HS-27A (cell line): ENCODE data around the gene NRDC.

Source experiments
- DNase-seq: peaks from one replicate; pipeline ENCODE4 v3.0.0-alpha.2; 2012; ENCODE audit warnings: low read depth, missing footprints

NRDC gene, protein sequence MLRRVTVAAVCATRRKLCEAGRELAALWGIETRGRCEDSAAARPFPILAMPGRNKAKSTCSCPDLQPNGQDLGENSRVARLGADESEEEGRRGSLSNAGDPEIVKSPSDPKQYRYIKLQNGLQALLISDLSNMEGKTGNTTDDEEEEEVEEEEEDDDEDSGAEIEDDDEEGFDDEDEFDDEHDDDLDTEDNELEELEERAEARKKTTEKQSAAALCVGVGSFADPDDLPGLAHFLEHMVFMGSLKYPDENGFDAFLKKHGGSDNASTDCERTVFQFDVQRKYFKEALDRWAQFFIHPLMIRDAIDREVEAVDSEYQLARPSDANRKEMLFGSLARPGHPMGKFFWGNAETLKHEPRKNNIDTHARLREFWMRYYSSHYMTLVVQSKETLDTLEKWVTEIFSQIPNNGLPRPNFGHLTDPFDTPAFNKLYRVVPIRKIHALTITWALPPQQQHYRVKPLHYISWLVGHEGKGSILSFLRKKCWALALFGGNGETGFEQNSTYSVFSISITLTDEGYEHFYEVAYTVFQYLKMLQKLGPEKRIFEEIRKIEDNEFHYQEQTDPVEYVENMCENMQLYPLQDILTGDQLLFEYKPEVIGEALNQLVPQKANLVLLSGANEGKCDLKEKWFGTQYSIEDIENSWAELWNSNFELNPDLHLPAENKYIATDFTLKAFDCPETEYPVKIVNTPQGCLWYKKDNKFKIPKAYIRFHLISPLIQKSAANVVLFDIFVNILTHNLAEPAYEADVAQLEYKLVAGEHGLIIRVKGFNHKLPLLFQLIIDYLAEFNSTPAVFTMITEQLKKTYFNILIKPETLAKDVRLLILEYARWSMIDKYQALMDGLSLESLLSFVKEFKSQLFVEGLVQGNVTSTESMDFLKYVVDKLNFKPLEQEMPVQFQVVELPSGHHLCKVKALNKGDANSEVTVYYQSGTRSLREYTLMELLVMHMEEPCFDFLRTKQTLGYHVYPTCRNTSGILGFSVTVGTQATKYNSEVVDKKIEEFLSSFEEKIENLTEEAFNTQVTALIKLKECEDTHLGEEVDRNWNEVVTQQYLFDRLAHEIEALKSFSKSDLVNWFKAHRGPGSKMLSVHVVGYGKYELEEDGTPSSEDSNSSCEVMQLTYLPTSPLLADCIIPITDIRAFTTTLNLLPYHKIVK

GRCh38 chr1:51878616-51879336 is at the start of gene NRDC:
Gene NRDC (minus strand): TSS chr1:51878727. CDS start chr1:51878615, 112 bp downstream.
- DNase-seq, result peak; percentile 100

DNA sequence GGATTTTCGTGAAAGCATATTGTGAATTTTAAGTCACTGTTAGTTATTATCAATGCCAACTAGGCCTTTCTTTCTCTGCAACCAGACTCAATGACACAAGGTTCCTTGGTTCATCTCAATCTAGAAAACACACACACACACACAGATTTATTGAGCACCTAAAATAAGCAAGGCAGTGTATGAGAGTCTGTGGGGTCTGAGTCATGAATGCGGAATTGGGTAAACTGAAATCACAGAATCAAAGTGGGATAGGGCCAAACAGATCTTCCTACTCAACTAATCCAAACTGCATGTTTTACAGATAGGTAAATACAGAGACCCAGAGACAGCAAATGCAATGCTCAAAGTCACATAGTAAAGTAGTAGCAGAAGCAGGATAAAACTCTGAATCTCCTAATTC is 48.5 kb upstream of the NRDC start:
- peak; percentile 55 for DNase-seq

GRCh38 chr1:51926171-51926812 is 47.8 kb upstream of the NRDC start:
- DNase-seq, result peak; percentile 74

DNA sequence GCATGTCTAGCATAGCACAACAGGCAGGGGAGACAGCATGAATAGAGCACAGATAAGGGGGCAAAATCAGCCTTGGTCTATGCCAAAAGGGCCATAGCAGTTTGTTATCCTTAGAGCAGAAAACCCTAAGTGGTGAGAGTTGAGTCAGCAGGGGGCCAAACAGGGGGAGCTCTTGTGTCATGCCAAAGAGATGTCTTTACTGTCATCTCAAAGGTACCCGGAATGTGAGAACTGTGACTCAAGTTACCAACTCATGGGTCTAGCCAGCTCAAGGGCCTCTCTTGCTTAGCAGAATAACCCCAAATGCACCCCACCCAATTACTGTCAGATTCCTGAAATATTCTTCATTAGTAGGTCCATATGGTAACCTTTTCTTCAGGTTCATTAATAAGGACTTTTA is 45.9 kb upstream of the NRDC start:
- peak; percentile 88 for DNase-seq

- no peak for DNase-seq
These were observed 43.5 kb upstream of the NRDC start for GRCh38 chr1:51922040-51922439.

DNA sequence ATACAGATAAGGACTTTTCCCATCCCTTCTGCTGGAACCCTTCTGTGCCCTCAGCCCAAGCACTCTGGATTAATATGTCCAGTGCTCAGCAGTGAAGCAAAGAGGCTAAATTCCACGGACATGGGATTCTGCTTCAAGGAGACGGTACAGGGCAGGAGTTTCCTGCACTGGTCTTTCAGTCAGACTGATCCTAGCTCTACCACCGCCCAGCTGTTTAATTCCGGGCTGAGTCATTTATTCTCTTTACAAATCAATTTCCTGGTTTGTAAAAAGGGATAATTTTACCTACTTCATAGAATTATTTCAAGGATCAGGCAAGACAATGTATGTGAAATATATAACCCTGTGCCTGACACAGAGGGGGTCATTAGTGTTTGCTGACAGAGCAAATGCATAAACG is 41.6 kb upstream of the NRDC start:
- DNase-seq, result no peak

- DNase-seq, result no peak
These were observed 41.2 kb upstream of the NRDC start for GRCh38 chr1:51919684-51920083.

- no peak for DNase-seq
These were observed 38.3 kb upstream of the NRDC start for GRCh38 chr1:51916587-51917405.

- DNase-seq, result no peak
These were observed 37.4 kb upstream of the NRDC start for GRCh38 chr1:51915951-51916350.

- DNase-seq, result no peak
These were observed 34.4 kb upstream of the NRDC start for GRCh38 chr1:51912881-51913280.

DNA sequence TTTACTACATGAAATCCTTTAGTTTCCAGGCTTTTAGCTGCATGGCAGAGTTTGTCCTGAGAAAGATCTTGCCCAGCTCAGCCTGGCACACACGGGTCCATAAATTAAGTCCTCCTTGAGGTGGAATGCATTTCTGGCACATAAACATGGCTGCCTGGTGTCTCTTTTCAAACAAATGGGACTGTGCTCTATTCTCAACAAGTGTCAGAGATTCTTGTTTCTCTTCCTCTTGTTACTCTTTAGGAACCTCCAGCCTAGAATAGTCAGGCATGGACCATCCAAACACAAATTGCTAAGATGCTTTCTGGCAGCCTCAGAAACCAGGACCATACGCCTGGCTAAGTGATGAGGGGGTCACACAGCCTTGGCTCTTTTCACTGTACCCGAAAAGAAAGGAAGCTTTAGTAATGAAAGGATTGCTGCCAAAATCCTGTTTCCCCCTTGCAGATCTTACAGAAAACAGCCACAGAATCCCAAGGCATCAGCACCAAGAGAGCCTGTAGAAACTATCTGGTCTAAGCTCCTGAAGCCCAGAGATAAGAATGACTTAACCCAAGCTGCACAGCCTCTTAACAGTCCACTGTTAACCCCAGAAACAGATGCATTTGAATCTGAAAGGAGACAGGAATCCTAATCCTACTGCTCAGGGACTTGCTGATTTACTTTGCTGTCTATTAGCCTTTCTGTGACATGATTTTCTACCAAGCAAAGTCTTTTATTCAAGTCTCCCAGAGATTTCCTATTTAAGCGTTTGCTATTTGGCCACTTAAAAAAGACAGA is 31.9 kb upstream of the NRDC start:
- no peak for DNase-seq

- no peak for DNase-seq
These were observed 30.0 kb upstream of the NRDC start for GRCh38 chr1:51908499-51908898.

DNA sequence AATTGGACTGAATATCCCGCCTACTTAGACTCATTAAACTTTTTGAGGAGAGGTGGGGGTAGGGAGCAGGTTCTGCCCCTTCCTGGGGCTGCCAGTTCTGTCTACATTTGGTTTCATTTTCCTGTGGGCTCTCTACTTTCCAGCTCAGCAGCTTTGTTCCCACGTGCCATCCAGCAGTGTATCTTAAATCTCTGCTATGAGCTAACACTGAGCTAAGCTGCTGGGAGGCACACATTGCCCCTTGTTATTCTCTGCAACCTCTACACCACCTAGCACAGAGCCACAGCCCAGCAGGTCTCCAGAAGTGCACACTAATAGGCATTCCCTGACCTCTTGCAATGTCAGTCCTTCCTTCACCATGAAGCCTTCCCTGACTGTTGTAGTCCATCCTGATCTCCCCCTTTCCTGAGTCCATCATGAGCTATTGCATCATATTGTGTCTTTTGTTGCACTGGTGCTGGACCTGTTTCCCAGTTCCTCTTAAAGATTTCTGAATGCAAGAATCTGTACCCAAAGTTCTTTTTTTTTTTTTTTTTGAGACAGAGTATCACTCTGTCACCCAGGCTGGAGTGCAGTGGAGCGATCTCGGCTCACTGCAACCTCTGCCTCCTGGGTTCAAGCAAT is 28.7 kb upstream of the NRDC start:
- no peak for DNase-seq

DNA sequence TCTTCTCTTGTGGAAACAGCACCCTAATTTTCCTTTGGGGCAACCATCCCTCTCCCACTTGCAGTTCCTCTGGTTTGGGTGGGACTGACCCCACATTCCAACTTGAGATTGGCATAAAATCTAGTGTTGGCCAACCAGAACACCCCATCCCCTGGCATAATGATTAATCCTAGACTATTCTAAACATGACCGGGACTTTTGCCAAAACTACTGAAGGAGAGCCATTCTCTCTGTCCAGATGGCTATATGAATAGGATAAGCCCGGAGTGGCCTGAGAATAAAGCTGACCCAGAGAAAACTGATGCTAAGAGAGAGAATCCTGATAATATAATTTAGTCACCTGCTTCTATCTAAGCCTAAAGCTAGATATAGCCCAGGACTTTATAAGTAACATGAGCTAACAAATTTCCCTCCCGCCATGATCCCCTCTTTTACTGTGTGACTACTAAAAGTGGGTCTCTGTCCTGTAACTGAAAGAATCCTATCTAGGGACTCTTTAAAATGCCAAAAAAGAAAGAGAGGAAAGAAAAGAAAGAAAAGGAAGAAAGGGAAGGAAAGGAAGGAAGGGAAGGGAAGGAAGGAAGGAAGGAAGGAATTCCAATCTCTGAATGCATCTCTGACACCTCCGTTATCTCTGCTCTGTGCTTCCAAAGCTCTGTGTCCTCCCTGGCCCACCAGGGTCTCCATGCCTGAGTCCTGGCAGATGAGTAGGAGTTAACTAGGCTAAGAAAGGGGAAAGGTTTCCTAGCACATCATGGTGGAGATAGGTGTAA is 28.0 kb upstream of the NRDC start:
- peak; percentile 92 for DNase-seq

- no peak for DNase-seq
These were observed 23.9 kb upstream of the NRDC start for GRCh38 chr1:51902456-51902855.

- no peak for DNase-seq
These were observed 22.6 kb upstream of the NRDC start for GRCh38 chr1:51901151-51901550.

- no peak for DNase-seq
These were observed 20.5 kb upstream of the NRDC start for GRCh38 chr1:51899022-51899421.

- peak; percentile 95 for DNase-seq
These were observed 19.7 kb upstream of the NRDC start for GRCh38 chr1:51898090-51898734.
